Measurements from ENCODE around the gene ZBTB7B. TPM values are rescaled to one million over a fixed set of nuclear protein-coding genes. Genes with fewer than 3 reads are reported as not detected.

Gene ZBTB7B
- total and polyA plus RNA-seq, 9 of the 15 experiments (the other 6 are each of a cell fraction or from before 2014, with no cell fraction given): 0.04 to 46.5 (median 15.2) TPM

GRCh38 chr1:155063550-155064110 lies 61.0 kb downstream of the ZBTB7B start, which contains the start of gene EFNA4 (continued):
- no peak for TF ChIP-seq STAT6 (CRISPR knock-in tag; IDR thresholded peaks at IDR 0.05)
- TF ChIP-seq ZBTB9 (CRISPR knock-in tag; IDR thresholded peaks at IDR 0.05): no peak
- TF ChIP-seq ZNF395 (CRISPR knock-in tag; IDR thresholded peaks at IDR 0.05): 0 out of 2 replicates have a peak, but pooled peaks have one; percentile 15
- TF ChIP-seq MAZ (CRISPR knock-in tag; conservative IDR thresholded peaks at IDR 0.05 in 1 of 2, IDR thresholded peaks at IDR 0.05 in 1 of 2): peak in 1 of 2 experiments; percentile 70; a peak in 1 of 4 replicates
- TF ChIP-seq U2AF2 (optimal IDR thresholded peaks at IDR 0.05; ENCODE audit: low read depth, low read length): no peak
- TF ChIP-seq PTRF (tag; IDR thresholded peaks at IDR 0.05): no peak
- TF ChIP-seq ZNF197 (CRISPR knock-in tag; IDR thresholded peaks at IDR 0.05; ENCODE audit: low read depth): peak; percentile 86
- no peak; the same call in 1 of the 2 replicates for TF ChIP-seq ZBTB7A (IDR thresholded peaks at IDR 0.05; ENCODE audit: borderline replicate concordance, control insufficient read depth, low read depth, low read length)
- TF ChIP-seq C11orf30 (IDR thresholded peaks at IDR 0.05; ENCODE audit: low read depth): no peak
- TF ChIP-seq ZNF655 (CRISPR knock-in tag; IDR thresholded peaks at IDR 0.05): no peak
- TF ChIP-seq WHSC1 (IDR thresholded peaks at IDR 0.05; ENCODE audit: low read length): no peak
- TF ChIP-seq FOXA3 (CRISPR knock-in tag; conservative IDR thresholded peaks at IDR 0.05 in 1 of 2, IDR thresholded peaks at IDR 0.05 in 1 of 2): no peak
- TF ChIP-seq SRSF9 (IDR thresholded peaks at IDR 0.05; ENCODE audit: borderline replicate concordance, low read depth, low read length): no peak
- no peak for TF ChIP-seq FOXP4 (CRISPR knock-in tag; IDR thresholded peaks at IDR 0.05; ENCODE audit: borderline replicate concordance)
- no peak for TF ChIP-seq SIRT6 (IDR thresholded peaks at IDR 0.05; ENCODE audit: low read depth, low read length)
- TF ChIP-seq ZBTB43 (CRISPR knock-in tag; IDR thresholded peaks at IDR 0.05): no peak

Data from K562 (cell line).